HPDE6-E6E7 (cell line): ENCODE measurements around the gene SBF2.

ENCODE experiments used
- DNase-seq: peaks from one replicate; pipeline ENCODE4 v3.0.0; 2011; ENCODE audit warnings: missing footprints; ENCODE audit errors: extremely low spot score

The SBF2 gene

GRCh38 chr11:10293423-10294289 is at the start of gene SBF2:
SBF2 (minus strand) TSS chr11:10294219; CDS start chr11:10294069, 150 bp downstream.
- DNase-seq, result no peak

GRCh38 chr11:10338287-10338686 is 44.3 kb upstream of the SBF2 start:
- DNase-seq, result no peak

- DNase-seq, result no peak
Observed at GRCh38 chr11:10333490-10333889, 39.5 kb upstream of the SBF2 start.

GRCh38 chr11:10331548-10332289 is 37.7 kb upstream of the SBF2 start:
- no peak for DNase-seq

- DNase-seq, result no peak
Observed at GRCh38 chr11:10329935-10330334, 35.9 kb upstream of the SBF2 start.

- DNase-seq, result no peak
Observed at GRCh38 chr11:10329356-10329755, 35.3 kb upstream of the SBF2 start.

- DNase-seq, result no peak
Observed at GRCh38 chr11:10328314-10329098, 34.5 kb upstream of the SBF2 start.

- DNase-seq, result no peak
Observed at GRCh38 chr11:10327254-10327653, 33.2 kb upstream of the SBF2 start.

GRCh38 chr11:10326012-10326964 is 32.3 kb upstream of the SBF2 start:
- DNase-seq, result no peak

- no peak for DNase-seq
Observed at GRCh38 chr11:10325277-10326011, 31.4 kb upstream of the SBF2 start.

GRCh38 chr11:10324474-10324873 is 30.5 kb upstream of the SBF2 start:
- DNase-seq, result no peak

- DNase-seq, result no peak
Observed at GRCh38 chr11:10323793-10324170, 29.8 kb upstream of the SBF2 start.

GRCh38 chr11:10322830-10323792 is 29.1 kb upstream of the SBF2 start:
- no peak for DNase-seq

GRCh38 chr11:10322401-10322800 is 28.4 kb upstream of the SBF2 start:
- DNase-seq, result no peak

- DNase-seq, result no peak
Observed at GRCh38 chr11:10320736-10321465, 26.9 kb upstream of the SBF2 start.

GRCh38 chr11:10319702-10320558 is 25.9 kb upstream of the SBF2 start:
- DNase-seq, result no peak

GRCh38 chr11:10318527-10318802 is 24.4 kb upstream of the SBF2 start:
- no peak for DNase-seq
